NCI-H446 treated with DMSO at 0.1 percent for 48 hours (cell line): ENCODE measurements around the gene CACNA1S.
A peak's percentile ranks its signal among the peaks of the same experiment; 100 is the strongest.

Experiments
- DNase-seq: peaks from one replicate; lab custom pipeline; 2025; lab: John Stamatoyannopoulos, UW

Gene CACNA1S

DNA sequence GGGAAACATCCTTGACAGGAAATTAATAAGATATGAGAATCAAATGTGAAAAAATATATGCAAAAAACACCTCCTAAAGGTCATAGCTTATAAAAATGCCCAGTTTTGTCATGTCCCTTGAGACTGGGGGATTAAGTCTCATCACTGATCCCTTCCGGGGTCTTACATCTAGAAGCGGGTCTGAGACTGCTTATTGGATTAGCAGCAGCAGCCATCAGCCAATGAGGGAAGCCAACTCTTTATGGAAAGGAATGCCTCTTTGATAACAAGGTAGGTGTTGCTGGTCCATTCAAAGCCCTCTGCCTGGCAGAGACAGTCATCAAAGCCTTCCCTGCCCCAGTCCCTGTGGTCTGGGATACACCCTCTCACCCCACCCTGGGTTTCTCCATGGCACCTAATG lies 3.9 kb upstream of the CACNA1S start:
- no peak for DNase-seq

DNA sequence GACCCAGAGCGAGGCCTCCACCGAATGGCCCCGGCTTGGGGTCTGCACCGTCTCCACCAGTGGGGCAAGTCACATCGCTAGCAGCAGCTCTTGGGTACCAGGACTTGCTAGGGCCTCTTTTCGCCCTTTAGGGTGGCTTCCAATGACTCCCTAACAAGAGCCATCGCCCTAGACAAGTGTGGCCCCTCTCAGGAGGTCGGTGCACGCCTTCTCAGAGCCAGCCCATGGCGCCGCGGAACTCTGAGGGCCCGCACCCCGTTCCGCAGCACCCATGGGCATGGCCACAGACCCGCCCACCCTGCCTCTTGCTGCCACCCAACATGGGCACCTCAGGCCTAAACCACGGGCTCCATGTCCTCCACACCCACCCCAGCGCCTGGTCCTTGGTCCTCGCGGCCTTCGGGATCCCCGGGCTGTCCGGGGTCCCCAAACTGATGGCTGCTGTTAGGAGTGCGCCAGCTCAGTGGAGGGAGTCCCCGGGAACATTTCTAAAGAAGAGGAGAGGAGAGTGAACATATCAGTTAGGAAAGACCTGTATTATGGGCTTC lies 3.2 kb upstream of the CACNA1S start:
- DNase-seq, result no peak

DNA sequence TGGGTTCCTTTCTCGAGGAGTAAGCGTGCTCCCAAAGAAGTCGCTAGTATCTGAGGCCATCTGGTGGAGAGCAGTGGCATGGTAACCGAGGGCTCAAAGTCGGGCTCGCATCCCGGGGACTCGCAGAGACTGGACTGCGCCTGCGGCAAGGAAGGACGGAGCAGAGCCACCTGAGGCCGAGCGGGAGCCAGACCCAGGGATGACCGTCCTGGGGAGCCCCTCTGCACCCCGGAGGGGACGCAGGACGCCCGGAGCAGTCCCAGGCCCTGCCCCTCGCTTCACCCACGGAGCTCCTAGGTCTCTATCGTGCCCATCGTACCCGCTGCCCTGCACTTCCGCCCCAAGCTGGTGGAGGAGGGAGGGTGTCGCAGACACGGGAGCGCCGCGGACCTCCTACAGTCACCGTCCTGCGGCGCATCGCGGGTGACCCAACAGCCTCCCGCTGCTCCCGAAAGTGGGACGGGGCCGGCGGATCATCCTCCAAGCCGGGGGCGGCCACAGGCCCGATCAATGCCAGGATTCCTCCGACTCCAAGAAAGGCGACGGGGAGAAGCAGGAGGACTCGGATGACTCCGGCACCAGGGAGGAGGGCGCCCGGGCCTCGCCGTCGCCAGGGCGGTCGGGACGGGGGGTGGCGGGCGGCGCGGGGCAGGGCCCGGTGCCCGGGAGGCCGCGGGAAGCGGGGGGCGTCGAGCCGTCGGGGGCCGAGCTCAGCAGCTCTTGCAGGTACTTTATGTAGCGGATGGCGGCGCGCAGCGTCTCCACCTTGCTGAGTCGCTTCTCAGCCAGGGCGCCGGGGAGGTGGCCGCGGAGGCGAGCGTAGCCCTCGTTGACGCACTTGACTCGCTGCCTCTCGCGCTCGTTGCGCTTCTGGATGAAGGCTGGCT lies 2.3 kb upstream of the CACNA1S start:
- DNase-seq, result peak; percentile 83

DNA sequence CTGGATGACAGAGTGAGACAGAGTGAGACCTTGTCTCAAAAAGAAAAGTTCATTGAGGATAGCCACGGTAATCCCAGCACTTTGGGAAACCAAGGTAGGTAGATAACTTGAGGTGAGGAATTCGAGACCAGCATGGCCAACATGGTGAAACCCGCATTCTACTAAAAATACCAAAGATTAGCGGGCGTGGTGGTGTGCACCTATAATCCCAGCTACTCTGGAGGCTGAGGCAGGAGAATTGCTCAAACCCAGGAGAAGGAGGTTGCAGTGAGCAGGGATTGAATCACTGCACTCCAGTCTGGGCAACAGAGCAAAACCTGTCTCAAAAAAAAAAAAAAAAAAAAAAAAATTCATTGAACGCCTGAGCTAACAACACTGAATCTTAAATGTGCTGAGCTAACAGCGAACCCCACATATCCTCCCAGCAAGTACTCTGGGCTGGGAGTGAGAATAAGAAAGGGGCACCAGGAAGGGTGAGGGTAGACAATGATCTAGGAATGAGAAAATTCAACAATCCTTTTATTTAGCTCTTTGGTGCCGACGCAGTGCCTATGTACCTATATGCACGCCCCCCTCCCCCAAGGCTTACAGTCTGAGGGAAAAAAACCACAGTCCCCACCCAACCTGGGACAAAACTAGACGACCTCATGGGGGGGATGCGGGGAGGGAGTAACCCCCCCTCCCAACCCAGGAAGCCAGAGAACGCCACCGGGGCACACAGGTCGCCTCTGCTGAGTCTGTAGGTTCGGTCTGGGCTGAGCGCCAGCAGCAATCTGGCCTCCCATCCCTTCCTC lies 1.4 kb upstream of the CACNA1S start:
- no peak for DNase-seq

DNA sequence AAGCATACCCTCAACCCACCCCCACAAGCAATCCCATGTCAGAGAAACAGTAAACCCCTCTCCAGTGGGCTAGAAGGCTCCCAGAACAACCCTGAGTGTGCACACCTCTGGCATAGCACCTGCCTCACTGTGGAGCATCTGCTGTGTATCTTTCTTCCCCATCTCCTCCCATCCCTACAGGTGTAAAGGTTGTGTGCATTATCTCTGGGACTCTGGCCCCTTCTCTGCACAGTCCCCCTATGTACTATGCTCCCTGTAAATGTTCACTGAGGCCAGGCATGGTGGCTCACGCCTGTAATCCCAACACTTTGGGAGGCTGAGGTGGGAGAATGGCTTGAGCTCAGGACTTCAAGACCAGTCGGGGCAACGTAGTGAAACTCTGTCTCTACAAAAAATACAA lies 700 bp upstream of the CACNA1S start:
- DNase-seq, result no peak

GRCh38 chr1:201111672-201112071 lies 554 bp downstream of the CACNA1S start:
- no peak for DNase-seq

GRCh38 chr1:201111156-201111555 lies 1.1 kb downstream of the CACNA1S start:
- DNase-seq, result no peak

GRCh38 chr1:201110616-201111015 lies 1.6 kb downstream of the CACNA1S start:
- DNase-seq, result no peak

GRCh38 chr1:201110138-201110537 lies 2.1 kb downstream of the CACNA1S start:
- DNase-seq, result no peak

DNA sequence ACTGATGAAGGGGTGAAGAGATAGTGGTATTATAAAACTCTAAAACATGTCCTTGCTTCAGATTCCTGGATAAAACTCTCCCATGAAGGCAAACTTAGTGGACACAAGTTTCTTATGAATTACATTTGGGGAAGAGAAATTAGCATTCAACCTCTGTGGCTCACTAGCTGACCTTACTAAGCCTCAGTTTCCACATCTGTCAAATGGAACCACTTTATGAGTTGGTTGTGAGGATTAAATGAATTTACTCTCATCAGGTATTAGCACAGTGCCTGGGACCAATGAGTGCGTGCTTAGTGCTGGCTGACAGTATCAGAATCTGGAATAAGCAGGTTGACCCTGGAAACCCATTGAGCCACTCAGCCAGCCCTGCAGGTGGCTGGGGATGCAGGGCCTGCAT lies 2.6 kb downstream of the CACNA1S start:
- DNase-seq, result no peak

DNA sequence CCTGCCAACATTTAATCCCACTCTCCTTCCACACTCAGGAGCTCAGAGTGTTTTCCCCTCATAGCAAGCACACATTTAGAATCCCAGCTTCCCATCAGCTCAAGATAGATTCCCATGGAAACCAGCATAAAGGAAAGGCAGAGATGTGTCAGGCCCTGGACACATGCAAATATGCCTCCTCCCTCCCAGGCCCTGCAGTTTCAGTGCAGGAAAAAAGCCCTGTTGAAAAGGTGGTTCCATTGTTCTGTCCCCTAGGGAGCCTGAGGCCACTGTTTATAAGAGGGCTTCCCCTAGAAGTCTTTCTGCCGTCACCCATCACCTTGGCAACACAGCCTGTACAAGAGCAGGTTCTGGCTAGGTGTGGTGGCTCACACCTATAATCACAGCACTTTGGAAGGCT lies 3.6 kb downstream of the CACNA1S start:
- no peak for DNase-seq

- no peak for DNase-seq
Observed at GRCh38 chr1:201105688-201106087, 6.5 kb downstream of the CACNA1S start.

DNA sequence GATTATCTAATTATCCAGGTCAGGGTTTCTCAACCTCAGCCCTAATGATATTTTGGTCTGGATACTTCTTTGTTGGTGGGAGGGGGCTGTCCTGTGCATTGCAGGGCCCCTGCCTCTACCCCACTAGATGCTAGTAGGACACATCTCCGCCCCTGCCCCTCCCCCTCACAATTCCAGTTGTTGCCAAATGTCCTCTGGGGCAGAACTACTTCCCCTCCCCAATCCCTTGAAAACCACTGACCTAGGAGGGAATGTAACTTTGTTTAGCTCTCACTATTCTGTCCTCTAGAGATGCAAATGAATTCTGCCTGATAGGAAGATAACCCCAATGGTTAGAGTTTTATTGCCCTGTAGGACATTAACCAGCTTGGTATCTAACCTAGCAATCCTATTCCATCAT lies 8.1 kb downstream of the CACNA1S start:
- DNase-seq, result no peak

DNA sequence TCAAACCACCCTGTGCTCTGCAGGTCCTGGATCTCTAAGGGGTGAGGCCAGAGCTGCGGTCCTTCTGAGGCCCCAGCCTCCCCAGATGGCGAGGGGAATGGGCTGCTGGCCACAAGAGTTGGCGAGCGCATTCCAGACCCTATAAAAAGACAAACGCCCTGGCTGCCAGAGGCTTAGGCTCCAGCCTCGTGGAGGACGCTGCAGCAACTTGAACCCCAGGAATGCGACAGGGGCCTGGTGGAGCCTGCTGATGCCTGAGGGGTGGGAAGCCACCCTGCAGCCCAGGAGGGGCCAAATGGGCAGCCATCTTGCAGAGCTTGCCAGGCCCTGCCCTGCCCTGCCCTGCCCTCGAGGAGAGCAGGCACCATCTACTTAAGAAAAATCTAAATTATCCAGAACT lies 8.6 kb downstream of the CACNA1S start:
- DNase-seq, result no peak

GRCh38 chr1:201100169-201100930 lies 11.9 kb downstream of the CACNA1S start:
- DNase-seq, result no peak

DNA sequence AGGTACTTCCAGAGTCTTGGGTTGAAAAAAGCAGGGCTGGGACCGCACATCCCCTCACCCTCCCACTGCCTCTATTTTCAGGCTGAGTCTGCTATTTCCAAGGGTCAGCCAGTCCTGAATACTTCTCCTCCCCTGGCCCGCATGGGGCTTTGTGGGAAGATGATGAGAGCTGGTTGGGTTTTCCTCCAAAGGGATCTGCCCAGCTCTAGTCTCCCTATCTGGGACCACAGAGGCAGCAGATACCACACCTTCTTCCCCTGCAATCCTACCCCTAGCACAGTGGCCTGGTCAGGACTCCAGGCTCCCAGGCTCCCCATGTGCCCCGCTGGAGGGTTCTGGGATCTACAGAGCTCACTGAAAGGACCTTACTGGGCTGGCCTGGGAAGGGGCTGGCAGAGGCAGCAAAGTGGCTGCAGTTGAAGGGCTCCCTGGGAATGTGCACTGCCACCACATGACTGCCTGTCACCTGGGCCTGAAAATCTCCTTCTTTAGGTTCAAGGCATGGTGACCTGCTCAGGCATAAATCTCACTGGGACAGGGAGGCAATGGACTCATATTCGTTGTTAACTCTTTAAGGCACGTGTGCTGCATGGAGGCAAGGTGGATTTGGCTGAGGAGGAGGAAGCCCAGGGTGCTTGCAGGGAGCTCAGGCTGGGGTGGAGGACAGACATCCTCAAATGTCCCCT lies 13.1 kb downstream of the CACNA1S start:
- no peak for DNase-seq

DNA sequence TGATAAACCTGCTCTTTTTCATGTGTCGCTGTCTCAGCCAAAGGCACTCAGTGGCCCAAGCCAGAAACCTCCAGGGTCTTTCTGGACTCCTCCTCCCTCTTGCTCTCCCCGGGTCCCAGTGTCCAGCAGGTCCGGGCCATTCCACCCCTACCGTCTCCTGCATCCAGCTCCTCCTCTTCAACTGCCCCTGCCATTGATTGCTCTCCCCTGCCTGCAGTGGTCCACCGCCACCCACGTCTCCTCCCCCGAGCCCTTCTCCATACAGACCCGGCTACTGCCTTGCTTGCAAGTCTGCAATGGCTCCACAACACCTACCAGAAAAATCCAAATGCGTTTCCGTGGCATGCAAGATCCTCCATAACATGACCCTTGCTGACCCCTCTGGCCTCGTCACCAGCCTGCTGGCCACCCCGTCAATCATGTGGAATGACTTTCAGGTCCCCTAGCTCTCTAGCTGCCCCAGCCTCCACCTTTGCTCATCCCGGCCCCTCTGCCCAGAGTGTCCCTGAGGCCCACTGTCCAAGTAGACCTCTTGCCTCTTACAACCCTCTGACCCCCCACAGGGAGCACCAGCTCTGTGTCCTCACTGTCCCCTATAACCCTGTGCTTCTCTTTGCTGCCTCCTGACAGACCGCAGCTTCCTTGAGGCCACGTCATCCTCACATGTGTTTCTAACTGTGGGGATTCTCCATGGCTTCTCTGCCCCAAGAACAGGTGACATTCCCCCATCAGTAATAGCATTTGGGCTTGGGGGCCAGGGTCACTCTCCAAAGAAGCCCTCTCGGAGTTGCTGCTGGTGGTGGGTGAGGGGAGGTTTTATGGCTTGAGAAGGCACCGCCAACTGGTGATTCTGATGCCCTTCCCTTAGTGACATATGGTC lies 15.0 kb downstream of the CACNA1S start:
- DNase-seq, result no peak

DNA sequence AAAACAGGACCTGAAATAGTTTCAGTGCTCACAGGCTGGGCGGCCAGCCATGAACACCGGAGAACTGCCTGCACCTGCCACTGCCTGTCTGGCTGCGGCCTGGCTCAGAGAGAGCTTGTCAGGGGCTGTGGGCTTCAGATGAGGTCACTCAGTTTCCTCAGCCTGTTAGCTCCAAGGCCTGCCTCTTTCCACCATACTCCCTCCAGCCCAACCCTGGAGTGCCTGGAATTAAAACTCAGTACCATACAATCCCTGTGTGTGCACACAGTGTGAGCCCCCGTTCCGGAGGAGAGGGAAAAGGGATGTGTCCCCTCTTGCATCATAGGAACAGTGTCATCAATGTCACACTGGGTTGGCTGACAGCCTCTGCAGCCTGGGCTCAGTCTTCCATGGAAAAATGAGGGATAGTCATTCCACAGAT lies 16.2 kb downstream of the CACNA1S start:
- DNase-seq, result no peak

DNA sequence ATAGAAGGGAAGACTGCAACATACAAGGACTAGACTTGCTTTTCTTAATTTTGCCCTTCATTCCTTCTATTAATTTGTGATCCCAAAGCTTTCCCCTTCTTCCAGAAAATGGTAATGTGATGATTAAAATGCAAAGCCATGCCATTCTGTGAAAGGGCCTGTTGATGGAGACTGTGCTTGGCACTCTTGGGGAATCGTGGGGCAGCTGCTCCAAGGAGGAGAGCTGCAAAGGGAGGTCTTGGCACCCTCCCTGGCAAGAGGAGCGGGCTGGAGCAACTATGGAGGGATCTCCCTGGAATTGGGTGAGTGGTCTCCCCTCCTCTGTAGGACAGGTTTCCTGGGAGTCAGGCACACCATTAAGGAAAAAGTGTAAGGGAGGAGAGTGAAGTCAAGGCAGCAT lies 16.6 kb downstream of the CACNA1S start:
- DNase-seq, result no peak

DNA sequence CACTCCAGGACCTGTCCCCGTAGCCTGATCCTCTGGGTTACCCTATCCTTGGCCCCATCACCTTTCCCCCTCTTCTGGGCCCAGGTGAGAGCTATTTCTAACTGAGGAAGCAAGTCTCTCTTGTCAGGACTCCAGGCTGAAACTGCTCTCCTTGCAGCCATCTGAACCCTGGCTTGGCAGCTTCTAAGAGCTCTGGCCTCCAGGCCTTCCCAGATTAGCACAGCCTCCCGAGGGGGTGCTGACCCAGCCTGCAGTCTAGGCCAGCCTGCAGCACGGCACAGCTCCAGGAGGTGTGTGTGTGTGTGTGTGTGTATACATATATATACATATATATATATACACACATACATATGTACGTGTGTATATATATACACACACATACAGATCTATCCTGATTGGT lies 17.4 kb downstream of the CACNA1S start:
- DNase-seq, result no peak

DNA sequence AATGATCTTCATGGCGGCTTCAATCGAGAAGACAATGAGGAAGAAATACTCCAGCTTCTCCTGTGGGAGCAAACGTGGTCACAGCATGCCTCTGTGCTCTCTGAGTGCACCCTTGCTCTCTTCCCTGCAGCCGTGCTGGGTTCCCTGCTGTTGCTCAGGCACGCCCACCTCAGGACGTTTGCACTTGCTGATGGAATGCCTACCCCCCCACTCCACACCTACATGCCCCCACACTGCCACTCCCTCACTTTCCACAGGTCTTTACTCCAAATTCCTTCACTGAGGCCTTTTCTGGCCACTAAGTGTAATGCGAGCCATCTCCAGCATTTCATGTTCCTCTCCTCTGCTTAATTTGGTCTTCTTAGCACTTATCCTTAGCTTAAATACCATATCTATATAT lies 18.3 kb downstream of the CACNA1S start:
- DNase-seq, result no peak
